WERI-Rb-1 (cell line): Measurements from ENCODE around the gene CEACAM8.

Experiments
- DNase-seq: peaks from one replicate; pipeline ENCODE4 v3.0.0-alpha.2; 2020
- H3K27ac ChIP-seq: fragments of 250-450 bp; sonication (Bioruptor Pico); 2 replicates; pipeline ENCODE4 v1.5.1; 2020; ENCODE audit warnings: mild to moderate bottlenecking, moderate library complexity
- H3K27me3 ChIP-seq: fragments of 250-450 bp; sonication (Bioruptor Pico); 2 replicates; pipeline ENCODE4 v1.5.1; 2021; ENCODE audit warnings: mild to moderate bottlenecking, low read depth, moderate library complexity; ENCODE audit not compliant: insufficient read depth, severe bottlenecking
- H3K36me3 ChIP-seq: fragments of 250-450 bp; sonication (Bioruptor Pico); 2 replicates; pipeline ENCODE4 v1.5.1; 2020; ENCODE audit warnings: mild to moderate bottlenecking, moderate library complexity
- H3K4me3 ChIP-seq: 2 replicates; pipeline ENCODE4 v1.5.1; 2011; ENCODE audit warnings: low read depth, mild to moderate bottlenecking, control low read depth, low read length
- H3K9me3 ChIP-seq: fragments of 250-450 bp; sonication (Bioruptor Pico); 2 replicates; pipeline ENCODE4 v1.5.1; 2021; ENCODE audit warnings: mild to moderate bottlenecking, moderate library complexity; ENCODE audit not compliant: severe bottlenecking
- TF ChIP-seq, protein P1 (sequence below): IDR thresholded peaks from 2 replicates; pipeline ENCODE4 v1.5.1; 2011; ENCODE audit warnings: low read depth, mild to moderate bottlenecking, control low read depth, inconsistent platforms, low read length

Gene CEACAM8

DNA sequence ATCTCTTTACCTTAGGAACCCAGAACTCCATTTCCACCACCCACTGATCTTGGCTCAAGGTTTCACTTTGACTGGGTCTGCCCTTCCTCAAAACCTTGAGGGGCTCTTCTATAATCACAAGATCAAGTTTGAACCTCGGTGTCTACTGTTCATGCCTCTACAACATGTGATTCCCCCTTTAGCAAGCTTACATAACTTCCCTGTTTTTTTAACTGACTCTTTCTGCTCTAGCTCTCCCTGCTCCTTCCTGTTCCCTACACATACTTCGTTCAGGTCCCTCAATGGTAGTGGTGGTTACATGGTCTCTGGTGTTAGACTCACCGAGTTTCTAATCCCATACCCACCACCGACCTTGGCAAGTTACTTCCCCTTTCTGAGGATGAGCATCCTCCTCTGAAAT is 26.7 kb downstream of the CEACAM8 start:
- Histone ChIP-seq H3K36me3 (no peaks in the 10 kb centered on the region), H3K4me3 (no peak overlapping the region), H3K27ac (no peak overlapping the region), H3K9me3 (no peaks in the 10 kb centered on the region), H3K27me3 (no peaks in the 10 kb centered on the region)
- TF ChIP-seq, protein P1, sequence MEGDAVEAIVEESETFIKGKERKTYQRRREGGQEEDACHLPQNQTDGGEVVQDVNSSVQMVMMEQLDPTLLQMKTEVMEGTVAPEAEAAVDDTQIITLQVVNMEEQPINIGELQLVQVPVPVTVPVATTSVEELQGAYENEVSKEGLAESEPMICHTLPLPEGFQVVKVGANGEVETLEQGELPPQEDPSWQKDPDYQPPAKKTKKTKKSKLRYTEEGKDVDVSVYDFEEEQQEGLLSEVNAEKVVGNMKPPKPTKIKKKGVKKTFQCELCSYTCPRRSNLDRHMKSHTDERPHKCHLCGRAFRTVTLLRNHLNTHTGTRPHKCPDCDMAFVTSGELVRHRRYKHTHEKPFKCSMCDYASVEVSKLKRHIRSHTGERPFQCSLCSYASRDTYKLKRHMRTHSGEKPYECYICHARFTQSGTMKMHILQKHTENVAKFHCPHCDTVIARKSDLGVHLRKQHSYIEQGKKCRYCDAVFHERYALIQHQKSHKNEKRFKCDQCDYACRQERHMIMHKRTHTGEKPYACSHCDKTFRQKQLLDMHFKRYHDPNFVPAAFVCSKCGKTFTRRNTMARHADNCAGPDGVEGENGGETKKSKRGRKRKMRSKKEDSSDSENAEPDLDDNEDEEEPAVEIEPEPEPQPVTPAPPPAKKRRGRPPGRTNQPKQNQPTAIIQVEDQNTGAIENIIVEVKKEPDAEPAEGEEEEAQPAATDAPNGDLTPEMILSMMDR = no peak
- no peak for DNase-seq

DNA sequence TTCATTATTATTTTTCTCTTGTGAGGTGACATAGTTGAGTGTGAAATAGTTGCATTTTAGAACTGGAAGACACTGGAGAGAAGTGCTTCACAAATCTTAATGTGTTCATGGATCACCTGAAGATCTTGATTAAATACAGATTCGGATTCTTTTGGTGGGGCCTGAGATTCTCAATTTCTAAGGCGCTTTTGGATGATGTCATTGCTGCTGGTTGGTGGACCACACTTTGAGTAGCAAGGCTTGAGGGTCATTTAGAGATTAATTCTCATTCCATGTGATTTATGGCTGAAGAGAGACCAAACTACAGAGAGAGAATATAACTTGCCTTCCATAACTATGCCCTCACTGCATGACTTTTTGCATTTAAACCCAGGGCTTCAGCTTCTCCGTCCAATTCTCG is 27.2 kb downstream of the CEACAM8 start:
- H3K9me3 ChIP-seq = no peaks in the 10 kb centered on the region
- no peaks in the 10 kb centered on the region for H3K27me3 ChIP-seq
- no peaks in the 10 kb centered on the region for H3K36me3 ChIP-seq
- H3K4me3 ChIP-seq = no peak overlapping the region
- TF ChIP-seq, protein P1 = no peak
- H3K27ac ChIP-seq = no peak overlapping the region
- no peak for DNase-seq

DNA sequence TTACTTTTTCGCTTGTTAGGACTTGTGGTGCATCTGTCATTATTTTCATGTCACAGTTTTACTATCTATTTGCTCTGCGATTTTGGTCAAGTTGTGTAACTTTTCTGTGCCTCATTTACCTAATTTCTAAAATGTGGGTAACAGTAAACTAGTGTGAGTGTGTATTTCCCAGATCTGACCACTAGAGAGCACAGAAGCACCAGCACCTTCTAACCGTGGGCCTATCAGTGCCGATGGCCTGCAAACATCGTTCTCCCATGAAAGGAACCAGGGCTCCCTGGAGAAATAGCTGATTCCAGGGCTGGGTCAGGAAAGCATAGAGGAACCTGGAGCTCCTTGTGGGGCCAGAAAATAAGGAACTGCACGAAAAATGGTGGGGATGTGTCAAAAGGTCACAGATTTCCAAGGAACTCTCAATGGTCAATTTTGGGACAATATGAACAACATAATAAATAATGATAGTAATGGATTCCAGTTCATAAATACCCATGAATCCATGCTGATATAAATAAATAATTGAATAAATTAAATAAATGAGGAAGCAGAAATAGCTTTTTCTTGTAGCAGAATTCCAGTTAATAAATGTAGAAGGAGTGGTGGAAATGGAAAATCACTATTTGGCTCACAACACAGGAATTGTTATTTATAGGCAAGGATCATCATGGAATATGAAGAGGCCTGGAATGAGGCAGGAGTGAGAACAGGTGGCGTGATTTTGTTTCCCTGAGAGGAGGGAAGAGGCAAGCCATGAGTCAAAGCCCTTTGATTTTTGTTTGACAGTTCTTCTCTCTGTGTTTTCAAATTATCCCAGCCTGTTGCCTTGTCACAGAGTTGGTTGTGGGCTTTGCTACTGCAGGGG is 31.1 kb downstream of the CEACAM8 start:
- Histone ChIP-seq H3K27me3 (no peaks in the 10 kb centered on the region), H3K36me3 (no peaks in the 10 kb centered on the region), H3K27ac (no peak overlapping the region), H3K4me3 (no peak overlapping the region), H3K9me3 (no peaks in the 10 kb centered on the region)
- peak; percentile 50 for DNase-seq
- TF ChIP-seq, protein P1 = peak; percentile 66

DNA sequence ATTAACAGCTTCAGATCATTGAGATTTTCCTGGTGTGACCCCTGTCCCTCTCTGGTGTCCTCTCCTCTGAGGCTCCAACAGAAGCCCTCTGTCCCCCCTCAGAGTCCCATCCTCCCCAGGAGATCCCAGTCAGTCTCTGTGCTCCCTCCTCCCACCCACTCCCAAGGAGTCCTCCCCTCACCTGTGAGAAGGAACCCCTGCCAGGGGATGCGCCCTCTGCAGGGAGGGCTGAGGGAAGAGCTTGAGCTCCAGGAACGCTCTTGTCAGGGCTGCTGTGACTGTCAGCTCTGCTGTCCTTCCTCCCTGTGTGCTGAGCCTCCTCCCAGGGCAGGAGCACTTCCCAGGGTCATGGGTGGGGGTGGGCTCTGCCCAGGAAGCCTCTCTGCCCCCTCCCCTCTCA is 33.2 kb downstream of the CEACAM8 start:
- no peaks in the 10 kb centered on the region for H3K9me3 ChIP-seq
- no peaks in the 10 kb centered on the region for H3K27me3 ChIP-seq
- DNase-seq = no peak
- H3K27ac ChIP-seq = no peak overlapping the region
- H3K4me3 ChIP-seq = no peak overlapping the region
- no peaks in the 10 kb centered on the region for H3K36me3 ChIP-seq
- TF ChIP-seq, protein P1 = no peak

DNA sequence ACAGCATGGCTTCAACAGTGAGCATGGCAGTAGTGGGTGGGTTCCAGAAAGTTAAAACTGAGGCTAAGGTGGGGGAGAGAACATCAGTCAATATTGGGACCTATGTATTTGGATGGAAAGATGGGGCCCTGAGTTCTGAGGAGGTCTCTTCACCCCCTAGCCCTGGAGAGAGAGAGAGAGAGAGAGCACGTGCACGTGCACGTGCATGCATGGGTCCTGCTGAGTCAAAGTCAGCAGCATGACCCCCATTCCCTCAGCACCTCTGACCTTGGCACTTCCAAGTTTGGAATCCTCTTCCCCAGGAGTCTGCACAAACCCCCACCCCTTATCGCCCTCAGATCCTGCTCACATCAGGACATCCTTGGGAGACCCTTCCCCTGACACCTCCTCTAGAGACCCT is 34.0 kb downstream of the CEACAM8 start:
- no peak overlapping the region for H3K4me3 ChIP-seq
- H3K27me3 ChIP-seq = no peaks in the 10 kb centered on the region

More for the DNA sequence above, 34.0 kb downstream of the CEACAM8 start:
- Histone ChIP-seq H3K36me3 (no peaks in the 10 kb centered on the region), H3K27ac (no peak overlapping the region), H3K9me3 (no peaks in the 10 kb centered on the region)
- TF ChIP-seq, protein P1 = no peak
- no peak for DNase-seq
